ENCODE results near the gene PNPLA6.

DNA sequence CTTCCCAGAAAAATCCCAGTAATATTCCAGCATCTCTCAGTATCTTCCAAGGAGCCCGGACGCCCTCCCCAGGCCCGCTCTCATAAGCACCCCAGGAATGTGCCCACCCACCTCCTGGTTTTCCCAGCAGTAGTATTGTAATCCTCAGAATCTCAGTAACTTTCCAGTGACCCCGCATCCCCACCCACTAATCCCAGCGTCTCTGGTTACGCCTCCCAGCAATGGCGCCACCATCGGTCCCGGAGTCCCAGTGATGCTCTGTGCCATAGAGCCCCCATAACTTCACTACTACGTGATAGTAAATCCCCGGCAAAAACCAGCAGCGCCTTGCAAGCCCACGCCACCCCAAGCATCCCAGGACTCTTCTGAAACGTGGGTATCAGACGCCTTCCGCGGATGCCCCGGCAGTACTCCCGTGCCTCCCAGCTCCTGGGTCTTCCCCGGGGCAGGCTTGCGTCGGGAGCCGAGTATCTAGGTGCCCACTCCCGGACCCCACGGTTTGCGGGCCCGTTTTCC lies 928 bp upstream of the PNPLA6 start:
- TF ChIP-seq RAD51 (IDR thresholded peaks at IDR 0.05) (no peak), ZNF274 (IDR thresholded peaks at IDR 0.05; ENCODE audit: insufficient read depth, insufficient read length) (no peak), SUZ12 (IDR thresholded peaks at IDR 0.05; ENCODE audit: unreplicated experiment) (no peak), CBX3 (IDR thresholded peaks at IDR 0.05; ENCODE audit: borderline replicate concordance, low read depth) (no peak)
- TF ChIP-seq, protein P1, sequence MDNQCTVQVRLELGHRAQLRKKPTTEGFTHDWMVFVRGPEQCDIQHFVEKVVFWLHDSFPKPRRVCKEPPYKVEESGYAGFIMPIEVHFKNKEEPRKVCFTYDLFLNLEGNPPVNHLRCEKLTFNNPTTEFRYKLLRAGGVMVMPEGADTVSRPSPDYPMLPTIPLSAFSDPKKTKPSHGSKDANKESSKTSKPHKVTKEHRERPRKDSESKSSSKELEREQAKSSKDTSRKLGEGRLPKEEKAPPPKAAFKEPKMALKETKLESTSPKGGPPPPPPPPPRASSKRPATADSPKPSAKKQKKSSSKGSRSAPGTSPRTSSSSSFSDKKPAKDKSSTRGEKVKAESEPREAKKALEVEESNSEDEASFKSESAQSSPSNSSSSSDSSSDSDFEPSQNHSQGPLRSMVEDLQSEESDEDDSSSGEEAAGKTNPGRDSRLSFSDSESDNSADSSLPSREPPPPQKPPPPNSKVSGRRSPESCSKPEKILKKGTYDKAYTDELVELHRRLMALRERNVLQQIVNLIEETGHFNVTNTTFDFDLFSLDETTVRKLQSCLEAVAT (IDR thresholded peaks at IDR 0.05): no peak

All from GM12878 (cell line).